Measurements from ENCODE around the gene STIMATE. TPM values are rescaled to one million over a fixed set of nuclear protein-coding genes. Genes with fewer than 3 reads are reported as not detected.
A peak's percentile ranks its signal among the peaks of the same experiment; 100 is the strongest.

The STIMATE gene
- total and polyA plus RNA-seq, 2 experiments from 2014 or later, result 11.2 to 23.6 TPM

DNA sequence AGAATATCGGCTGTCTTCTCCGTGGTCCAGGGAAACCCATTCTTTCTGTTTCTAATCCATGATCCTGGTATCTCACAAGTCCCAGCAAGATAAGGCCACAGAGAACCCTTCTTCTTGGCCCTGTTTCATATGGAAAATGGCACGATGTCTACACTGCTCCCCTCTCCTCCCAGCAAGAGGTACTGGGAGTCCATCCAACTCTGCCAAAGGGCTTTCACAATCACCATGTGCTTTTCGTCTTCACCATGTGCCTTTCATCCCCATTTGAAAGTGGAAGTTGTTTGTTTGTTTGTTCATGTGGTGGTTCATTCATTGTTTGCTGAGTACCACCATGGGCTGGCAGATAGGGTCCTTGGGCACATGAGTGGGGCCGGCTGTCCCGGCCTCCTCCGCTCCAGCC, 97.3 kb downstream of the STIMATE start (continued):
- TF ChIP-seq, protein P1, sequence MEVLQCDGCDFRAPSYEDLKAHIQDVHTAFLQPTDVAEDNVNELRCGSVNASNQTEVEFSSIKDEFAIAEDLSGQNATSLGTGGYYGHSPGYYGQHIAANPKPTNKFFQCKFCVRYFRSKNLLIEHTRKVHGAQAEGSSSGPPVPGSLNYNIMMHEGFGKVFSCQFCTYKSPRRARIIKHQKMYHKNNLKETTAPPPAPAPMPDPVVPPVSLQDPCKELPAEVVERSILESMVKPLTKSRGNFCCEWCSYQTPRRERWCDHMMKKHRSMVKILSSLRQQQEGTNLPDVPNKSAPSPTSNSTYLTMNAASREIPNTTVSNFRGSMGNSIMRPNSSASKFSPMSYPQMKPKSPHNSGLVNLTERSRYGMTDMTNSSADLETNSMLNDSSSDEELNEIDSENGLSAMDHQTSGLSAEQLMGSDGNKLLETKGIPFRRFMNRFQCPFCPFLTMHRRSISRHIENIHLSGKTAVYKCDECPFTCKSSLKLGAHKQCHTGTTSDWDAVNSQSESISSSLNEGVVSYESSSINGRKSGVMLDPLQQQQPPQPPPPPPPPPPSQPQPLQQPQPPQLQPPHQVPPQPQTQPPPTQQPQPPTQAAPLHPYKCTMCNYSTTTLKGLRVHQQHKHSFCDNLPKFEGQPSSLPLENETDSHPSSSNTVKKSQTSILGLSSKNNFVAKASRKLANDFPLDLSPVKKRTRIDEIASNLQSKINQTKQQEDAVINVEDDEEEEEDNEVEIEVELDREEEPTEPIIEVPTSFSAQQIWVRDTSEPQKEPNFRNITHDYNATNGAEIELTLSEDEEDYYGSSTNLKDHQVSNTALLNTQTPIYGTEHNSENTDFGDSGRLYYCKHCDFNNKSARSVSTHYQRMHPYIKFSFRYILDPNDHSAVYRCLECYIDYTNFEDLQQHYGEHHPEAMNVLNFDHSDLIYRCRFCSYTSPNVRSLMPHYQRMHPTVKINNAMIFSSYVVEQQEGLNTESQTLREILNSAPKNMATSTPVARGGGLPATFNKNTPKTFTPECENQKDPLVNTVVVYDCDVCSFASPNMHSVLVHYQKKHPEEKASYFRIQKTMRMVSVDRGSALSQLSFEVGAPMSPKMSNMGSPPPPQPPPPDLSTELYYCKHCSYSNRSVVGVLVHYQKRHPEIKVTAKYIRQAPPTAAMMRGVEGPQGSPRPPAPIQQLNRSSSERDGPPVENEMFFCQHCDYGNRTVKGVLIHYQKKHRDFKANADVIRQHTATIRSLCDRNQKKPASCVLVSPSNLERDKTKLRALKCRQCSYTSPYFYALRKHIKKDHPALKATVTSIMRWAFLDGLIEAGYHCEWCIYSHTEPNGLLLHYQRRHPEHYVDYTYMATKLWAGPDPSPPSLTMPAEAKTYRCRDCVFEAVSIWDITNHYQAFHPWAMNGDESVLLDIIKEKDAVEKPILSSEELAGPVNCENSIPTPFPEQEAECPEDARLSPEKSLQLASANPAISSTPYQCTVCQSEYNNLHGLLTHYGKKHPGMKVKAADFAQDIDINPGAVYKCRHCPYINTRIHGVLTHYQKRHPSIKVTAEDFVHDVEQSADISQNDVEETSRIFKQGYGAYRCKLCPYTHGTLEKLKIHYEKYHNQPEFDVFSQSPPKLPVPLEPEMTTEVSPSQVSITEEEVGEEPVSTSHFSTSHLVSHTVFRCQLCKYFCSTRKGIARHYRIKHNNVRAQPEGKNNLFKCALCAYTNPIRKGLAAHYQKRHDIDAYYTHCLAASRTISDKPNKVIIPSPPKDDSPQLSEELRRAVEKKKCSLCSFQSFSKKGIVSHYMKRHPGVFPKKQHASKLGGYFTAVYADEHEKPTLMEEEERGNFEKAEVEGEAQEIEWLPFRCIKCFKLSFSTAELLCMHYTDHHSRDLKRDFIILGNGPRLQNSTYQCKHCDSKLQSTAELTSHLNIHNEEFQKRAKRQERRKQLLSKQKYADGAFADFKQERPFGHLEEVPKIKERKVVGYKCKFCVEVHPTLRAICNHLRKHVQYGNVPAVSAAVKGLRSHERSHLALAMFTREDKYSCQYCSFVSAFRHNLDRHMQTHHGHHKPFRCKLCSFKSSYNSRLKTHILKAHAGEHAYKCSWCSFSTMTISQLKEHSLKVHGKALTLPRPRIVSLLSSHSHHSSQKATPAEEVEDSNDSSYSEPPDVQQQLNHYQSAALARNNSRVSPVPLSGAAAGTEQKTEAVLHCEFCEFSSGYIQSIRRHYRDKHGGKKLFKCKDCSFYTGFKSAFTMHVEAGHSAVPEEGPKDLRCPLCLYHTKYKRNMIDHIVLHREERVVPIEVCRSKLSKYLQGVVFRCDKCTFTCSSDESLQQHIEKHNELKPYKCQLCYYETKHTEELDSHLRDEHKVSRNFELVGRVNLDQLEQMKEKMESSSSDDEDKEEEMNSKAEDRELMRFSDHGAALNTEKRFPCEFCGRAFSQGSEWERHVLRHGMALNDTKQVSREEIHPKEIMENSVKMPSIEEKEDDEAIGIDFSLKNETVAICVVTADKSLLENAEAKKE (CRISPR knock-in tag; IDR thresholded peaks at IDR 0.05), result no peak

DNA sequence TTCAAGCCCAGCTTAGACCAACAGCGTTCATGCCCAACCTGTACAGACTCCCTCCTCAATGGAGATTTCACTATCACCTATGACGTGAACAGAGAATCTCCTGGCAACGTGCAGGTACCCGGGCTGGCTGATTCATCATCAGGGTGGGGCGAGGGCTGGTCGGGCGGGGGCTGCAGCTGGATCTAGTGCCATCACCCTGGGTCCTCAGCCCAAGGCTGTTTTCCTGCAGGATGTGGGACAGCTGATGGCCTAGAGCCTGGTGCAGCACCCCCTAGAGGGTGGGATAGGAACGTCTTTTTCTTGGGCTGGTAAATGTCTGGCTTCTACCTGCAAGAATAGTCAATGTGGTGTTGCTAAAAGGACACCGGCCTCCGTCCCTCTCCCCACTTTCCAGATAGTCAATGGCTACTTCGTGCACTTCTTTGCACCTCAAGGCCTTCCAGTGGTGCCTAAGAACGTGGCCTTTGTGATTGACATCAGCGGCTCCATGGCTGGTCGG, 98.3 kb downstream of the STIMATE start:
- no peak overlapping the region for H3K4me2 ChIP-seq
- no peak overlapping the region for H3K27ac ChIP-seq (ENCODE audit: low read depth)
- Mint-ChIP-seq H3K4me1 (no peaks in the 10 kb centered on the region), H3K27me3 (ENCODE audit: insufficient read depth, low read depth, poor library complexity) (peaks cover 13% of the 10 kb centered on the region), H3K36me3 (ENCODE audit: low read depth) (no peaks in the 10 kb centered on the region), H3K4me3 (no peak overlapping the region), H3K27ac (no peak overlapping the region), H3K9me3 (no peaks in the 10 kb centered on the region)
- DNase-seq (ENCODE audit: low spot score), result peak; percentile 82
- peak overlapping the region; percentile 91 for H2AFZ ChIP-seq
- H4K20me1 ChIP-seq (replicated peaks; ENCODE audit: insufficient read depth), result no peaks in the 10 kb centered on the region
- no peak overlapping the region for H3K4me3 ChIP-seq
- H3K79me2 ChIP-seq (replicated peaks; ENCODE audit: insufficient read depth), result no peaks in the 10 kb centered on the region
- no peaks in the 10 kb centered on the region for H3K27me3 ChIP-seq (ENCODE audit: insufficient read depth)
- H3K9me2 ChIP-seq (ENCODE audit: insufficient read depth), result no peaks in the 10 kb centered on the region
- peak; percentile 95 for ATAC-seq
- TF ChIP-seq STAT1 (IDR thresholded peaks at IDR 0.05; ENCODE audit: unreplicated experiment), result no peak
- TF ChIP-seq, protein P2, sequence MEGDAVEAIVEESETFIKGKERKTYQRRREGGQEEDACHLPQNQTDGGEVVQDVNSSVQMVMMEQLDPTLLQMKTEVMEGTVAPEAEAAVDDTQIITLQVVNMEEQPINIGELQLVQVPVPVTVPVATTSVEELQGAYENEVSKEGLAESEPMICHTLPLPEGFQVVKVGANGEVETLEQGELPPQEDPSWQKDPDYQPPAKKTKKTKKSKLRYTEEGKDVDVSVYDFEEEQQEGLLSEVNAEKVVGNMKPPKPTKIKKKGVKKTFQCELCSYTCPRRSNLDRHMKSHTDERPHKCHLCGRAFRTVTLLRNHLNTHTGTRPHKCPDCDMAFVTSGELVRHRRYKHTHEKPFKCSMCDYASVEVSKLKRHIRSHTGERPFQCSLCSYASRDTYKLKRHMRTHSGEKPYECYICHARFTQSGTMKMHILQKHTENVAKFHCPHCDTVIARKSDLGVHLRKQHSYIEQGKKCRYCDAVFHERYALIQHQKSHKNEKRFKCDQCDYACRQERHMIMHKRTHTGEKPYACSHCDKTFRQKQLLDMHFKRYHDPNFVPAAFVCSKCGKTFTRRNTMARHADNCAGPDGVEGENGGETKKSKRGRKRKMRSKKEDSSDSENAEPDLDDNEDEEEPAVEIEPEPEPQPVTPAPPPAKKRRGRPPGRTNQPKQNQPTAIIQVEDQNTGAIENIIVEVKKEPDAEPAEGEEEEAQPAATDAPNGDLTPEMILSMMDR (conservative IDR thresholded peaks at IDR 0.05; ENCODE audit: low read depth in 2 of 2), result peak; percentile 77 to 84
- TF ChIP-seq EZH2 (IDR thresholded peaks at IDR 0.05; ENCODE audit: low read depth, unreplicated experiment), result no peak
- TF ChIP-seq ZNF331 (CRISPR knock-in tag; IDR thresholded peaks at IDR 0.05; ENCODE audit: low read depth), result no peak
- no peaks in the 10 kb centered on the region for H3K4me1 ChIP-seq (ENCODE audit: insufficient read depth)
- no peaks in the 10 kb centered on the region for H3K36me3 ChIP-seq (ENCODE audit: insufficient read depth)
- no peaks in the 10 kb centered on the region for H3F3A ChIP-seq (replicated peaks; ENCODE audit: low read depth)

All from GM23338 (cell line).